ENCODE measurements around the gene LEFTY2. TPM values are rescaled to one million over a fixed set of nuclear protein-coding genes. Genes with fewer than 3 reads are reported as not detected.
"Not testable (repeated sequence)": the region's sequence is repeated elsewhere in the genome, so short reads cannot be mapped to it uniquely, and the experiment has no call there.

Gene LEFTY2, protein sequence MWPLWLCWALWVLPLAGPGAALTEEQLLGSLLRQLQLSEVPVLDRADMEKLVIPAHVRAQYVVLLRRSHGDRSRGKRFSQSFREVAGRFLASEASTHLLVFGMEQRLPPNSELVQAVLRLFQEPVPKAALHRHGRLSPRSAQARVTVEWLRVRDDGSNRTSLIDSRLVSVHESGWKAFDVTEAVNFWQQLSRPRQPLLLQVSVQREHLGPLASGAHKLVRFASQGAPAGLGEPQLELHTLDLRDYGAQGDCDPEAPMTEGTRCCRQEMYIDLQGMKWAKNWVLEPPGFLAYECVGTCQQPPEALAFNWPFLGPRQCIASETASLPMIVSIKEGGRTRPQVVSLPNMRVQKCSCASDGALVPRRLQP
- total RNA-seq: 0.26 TPM

DNA sequence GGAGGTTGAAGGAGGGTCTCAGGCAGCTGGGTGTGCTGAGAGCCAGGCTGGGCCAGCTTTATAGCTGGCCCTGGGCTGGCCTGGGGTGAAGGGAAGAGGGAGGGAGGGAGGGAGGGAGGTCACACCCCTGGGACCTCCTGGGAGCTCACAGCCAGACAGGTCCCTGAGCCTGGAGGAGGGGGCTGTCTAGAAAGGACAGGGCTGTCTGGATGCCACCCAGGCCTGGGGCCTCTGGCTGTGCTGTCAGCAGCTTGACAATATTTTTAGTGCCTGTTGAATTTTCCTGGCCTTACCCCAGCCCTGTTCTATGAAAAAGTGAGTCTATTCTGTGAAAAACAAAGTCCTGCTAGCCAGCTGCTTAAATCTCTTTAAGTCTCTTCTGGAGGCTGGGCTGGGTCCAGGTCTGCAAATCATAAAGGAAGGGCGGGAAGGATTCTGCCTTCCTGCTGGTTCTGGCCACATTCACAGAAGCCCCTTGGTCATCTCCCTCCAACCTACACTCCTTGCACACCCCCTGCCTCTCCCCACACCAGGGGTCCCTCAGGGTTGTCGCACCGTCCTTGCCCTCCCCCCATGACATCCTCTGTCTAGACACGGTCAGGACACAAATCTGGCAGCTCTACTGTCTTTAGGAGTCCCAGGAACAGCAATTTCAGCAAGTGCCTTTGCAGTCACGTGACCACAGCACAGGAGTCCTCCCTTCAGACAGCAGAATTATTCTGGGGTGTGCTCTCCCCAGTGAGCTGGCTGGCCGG lies at the start of gene LEFTY2:
LEFTY2 (minus strand) TSS at position 34 of the 755 bp plus-strand sequence. CDS start 80 bp downstream, outside the sequence.
- no peak for DNase-seq (ENCODE audit: low spot score)

DNA sequence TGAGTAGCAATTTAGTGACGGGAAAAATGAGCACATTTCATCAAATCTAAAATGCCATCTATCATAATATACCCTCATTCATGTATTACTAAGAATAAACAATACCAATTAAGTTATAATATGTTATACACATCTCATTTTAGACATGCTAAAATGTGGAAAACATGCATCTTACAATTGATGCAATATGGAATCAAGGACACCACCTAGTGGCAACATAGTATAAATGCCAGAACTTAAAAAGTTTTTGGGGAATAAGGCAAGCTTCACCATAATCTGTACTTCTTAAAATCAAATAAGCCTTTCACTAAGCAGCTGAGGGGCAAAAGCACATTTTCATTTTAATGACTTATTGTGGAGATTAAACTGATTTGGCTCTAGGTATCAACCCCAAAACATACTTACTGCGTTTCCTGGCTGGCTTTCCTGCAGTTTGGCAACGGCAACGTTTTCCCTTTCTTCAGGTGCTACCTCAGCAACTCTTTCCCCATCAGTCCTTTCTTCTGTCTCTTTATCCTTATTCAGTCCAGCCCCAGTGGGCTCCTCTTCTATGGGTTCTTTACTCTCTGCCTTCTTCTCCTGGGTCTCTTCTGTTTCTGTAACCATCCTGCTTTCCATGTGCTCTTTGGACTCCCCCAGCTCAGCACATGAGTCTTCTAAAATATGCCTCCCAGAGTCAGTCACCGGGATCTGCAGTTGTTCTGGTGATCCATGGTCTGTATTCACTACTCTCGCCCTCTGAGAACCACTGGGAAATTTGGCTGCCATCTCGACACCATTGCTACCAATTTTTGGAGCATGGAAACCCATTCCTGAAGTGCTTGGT lies 46.7 kb upstream of the LEFTY2 start:
- DNase-seq (ENCODE audit: low spot score): no peak

DNA sequence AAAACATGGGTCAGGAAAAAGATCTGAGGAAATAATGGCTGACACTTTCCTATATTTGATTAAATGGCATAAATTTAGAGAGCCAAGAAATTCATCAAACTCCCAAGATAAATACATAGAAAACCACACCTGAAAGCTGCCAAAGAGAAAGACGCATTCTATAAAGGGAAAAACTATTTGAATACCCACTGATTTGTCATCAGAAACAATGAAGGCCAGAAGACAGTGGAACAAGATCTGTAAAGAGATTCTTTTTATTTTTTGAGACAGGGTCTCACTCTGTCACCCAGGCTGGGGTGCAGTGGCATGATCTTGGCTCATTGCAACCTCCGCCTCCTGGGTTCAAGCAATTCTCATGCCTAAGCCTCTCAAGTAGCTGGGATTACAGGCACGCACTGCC lies 40.7 kb upstream of the LEFTY2 start:
- no peak for DNase-seq (ENCODE audit: low spot score)

DNA sequence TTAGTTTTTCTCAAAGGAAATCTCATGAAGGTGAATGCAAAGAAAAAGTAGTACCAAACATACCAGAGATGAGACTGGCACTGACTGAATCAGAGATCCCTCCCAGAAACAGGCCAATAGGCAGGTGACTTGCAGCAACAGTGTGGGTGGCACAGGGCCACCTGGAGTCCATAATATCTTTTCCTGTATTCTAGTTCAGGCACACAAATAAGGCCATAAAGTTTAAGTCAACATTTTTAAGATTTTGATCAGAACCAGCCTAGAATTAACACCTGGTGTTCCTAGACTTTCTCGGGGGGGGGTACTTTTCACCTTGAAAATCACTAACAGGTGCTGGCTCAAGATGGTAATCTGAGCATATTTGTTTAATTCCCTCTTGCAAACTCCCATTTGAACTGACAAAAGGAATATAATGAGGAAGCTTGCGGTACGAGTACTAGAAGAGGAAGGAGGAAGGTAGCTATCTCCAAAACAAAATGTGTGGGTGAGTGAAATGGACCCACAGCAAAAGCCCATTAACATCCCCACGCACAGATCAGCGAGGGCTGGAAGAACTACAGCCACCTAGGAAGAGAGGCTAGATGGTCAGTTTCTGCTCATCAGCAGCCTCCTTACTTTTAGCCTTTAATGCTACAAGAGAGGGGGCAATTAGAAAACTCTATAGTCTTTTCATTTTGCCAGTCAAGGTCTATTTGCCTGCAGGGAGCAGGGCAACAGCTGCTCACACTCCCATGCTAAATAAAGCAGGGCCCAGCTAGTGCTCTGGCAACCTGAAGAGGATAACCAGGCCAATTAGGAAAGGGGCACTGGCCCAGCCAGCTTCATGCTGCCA lies 39.2 kb upstream of the LEFTY2 start:
- DNase-seq (ENCODE audit: low spot score): no peak

DNA sequence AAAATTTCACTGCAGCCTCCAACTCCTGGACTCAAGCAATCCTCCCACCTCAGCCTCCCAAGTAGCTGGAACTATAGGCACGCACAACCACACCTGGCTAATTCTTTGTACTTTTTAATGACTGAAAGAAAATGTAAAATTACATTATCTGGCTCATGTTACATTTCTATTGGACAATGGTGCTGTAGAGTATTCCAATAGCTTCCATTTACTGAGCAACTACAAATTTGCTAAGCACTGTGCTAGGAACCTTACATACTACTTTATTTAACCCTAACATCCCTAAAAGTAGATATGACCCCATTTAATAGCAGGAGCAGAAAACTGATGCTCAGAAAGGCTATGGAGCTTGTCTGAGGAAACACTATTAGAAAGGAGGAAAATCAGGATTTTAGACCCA lies 38.4 kb upstream of the LEFTY2 start:
- DNase-seq (ENCODE audit: low spot score): no peak

DNA sequence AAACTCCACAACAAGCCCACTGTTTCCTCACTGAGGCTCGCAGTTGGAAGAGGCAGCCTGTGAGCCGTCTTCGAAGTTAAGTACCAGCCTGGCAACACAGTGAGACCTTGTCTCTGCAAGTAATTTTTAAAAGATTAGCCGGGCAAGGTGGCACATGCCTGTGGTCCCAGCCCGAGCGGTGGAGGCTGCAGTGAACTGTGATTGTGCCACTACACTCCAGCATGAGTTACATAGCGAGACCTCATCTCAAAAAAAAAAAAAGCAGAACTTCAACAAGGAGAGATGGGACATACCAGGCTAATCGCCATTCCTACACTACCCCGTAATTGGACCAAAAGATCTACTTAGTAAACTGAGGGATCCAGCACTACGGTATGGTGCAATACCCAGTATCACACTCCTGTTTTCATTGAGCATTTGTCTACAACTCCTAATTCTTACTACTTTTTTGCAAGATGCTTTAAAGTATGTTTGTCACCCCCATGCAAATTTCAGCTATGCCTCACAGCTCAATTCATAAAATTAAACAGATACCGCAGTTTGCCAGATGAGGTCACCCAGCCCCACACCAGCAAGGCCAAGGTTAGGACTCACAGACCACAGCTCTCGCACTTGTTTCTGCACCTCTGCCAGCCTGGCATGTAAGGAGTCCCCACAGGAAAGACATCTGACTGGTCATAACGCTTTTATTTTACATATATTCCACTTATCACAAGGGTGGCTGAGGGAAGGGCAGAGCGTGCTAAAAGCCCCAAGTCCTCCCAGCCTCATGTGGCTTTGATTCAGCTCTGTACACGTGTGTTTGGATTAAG lies 37.1 kb upstream of the LEFTY2 start:
- DNase-seq (ENCODE audit: low spot score): no peak

DNA sequence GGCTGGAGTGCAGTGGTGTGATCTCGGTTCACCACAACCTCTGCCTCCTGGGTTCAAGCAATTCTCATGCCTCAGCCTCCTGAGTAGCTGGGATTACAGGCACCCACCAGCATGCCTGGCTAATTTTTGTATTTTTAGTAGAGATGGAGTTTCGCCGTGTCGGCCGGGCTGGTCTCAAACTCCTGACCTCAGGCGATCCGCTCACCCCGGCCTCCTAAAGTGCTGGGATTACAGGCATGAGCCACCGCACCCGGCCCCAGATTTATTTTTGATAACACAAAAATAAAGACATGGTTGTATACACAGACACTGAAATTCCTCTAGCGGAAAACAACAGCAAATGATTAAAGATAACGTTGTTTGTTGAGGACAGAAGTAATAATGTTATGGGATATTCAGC lies 34.1 kb upstream of the LEFTY2 start:
- not testable (repeated sequence) for DNase-seq (ENCODE audit: low spot score)

DNA sequence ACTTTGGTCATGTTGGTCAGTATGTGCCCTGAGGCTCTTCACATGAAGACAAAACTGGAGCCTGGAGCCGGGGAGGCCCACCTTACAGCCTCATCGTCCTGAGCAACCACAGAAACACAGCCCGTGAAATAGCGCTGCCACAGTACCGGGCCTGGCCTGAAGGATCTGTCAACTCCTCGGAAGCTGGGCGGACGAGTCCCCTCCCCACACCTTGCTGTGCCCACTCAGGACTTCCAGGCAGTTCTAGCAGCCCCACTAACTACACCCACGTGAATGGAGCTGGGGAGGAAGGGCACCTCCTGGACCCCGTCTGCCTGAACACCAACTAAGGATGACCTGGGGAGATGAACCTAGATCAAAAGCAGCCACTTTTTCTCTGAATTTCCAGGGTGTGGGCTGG lies 33.4 kb upstream of the LEFTY2 start:
- no peak for DNase-seq (ENCODE audit: low spot score)

DNA sequence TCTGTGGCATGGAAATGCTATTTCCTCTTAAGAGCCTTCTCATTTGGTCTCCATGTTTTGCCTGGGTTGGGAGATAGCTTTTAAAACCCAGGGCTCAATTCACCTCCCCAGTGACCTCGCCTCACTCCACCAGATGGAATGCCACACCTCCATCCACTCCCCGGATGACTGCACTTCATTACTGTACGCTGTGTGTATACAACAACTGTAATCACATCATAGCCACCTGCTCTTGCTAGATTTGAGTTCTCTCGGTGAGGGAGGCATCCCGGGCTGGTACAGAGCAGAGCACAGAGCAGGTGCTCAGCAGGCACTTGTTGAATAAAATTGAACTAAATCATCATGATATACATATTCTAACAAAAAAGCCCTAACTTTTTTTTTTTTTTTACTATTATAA lies 32.1 kb upstream of the LEFTY2 start:
- no peak for DNase-seq (ENCODE audit: low spot score)

DNA sequence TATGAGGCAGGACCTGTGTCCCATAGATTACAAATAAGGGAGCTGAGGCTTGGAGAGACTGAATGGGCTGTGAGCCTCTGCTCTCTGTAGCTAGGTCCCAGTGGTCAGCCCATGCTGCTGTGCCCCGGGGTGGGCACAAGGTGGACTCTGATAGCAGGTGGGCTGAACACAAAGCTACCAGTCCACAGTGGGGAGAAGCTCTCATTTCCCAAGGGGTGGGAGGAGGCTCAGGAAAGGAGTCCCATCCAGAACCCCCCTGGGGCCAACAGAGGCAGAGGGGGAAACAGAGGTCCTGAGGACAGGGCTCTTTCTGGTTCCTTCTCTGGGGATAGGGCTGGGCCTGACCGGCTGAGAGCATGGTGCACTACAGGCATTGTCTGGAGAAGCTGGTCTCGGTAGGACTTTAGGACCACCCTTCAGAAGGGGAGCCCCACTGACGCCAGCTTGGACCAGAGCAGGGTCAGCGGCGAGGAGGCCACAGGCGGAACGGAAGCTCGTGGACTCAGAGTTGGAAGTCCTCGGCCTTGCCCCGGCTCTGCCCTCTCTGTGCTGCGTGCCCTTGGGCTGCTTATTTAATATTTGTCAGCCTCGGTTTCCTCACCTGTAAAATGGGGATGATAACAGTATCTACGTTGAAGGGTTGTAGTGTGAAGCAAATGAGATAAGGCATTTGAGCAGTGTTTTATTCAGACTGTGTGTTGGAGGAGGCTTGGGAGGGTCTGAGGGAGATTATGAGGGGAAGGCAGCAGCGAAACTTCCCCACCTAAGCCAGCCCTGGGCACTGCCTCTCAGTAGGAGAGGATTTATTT lies 31.5 kb upstream of the LEFTY2 start:
- no peak for DNase-seq (ENCODE audit: low spot score)

DNA sequence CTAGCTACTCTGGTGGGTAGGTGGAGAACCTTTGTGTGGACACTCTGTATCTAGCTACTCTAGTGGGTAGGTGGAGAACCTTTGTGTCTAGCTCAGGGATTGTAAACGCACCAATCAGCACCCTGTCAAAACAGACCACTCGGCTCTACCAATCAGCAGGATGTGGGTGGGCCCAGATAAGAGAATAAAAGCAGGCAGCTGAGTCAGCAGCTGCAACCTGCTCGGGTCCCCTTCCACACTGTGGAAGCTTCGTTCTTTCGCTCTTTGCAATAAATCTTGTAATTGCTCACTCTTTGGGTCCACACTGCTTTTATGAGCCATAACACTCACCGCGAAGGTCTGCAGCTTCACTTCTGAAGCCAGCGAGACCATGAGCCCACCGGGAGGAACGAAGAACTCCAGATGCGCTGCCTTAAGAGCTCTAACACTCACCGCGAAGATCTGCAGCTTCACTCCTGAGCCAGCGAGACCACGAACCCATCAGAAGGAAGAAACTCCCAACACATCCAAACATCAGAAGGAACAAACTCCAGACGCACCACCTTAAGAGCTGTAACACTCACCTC lies 29.7 kb upstream of the LEFTY2 start:
- not testable (repeated sequence) for DNase-seq (ENCODE audit: low spot score)

DNA sequence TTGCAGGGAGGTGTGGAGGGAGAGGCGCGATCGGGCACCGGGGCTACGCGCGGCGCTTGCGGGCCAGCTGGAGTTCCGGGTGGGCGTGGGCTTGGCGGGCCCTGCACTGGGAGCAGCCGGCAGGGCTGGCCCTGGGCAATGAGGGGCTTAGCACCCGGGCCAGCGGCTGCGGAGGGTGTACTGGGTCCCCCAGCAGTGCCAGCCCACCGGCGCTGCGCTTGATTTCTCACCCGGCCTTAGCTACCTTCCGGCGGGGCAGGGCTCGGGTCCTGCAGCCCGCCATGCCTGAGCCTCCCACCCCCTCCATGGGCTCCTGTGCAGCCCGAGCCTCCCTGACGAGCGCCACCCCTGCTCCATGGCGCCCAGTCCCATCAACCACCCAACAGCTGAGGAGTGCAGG lies 28.7 kb upstream of the LEFTY2 start:
- DNase-seq (ENCODE audit: low spot score): not testable (repeated sequence)

DNA sequence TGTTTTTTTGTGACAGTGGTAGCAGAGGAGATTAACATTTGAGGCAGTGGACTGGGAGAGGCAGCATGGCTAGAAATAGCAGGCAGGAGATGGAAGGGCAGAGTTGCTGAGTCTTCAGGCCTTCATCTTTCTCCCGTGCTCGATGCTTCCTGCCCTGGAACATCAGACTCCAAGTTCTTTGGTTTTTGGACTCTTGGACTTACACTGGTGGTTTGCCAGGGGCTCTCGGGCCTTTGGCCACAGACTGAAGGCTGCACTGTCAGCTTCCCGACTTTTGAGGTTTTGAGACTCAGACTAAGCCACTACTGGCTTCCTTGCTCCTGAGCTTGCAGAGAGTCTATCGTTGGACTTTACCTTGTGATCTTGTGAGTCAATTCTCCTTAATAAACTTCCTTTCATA lies 24.2 kb upstream of the LEFTY2 start:
- no peak for DNase-seq (ENCODE audit: low spot score)

DNA sequence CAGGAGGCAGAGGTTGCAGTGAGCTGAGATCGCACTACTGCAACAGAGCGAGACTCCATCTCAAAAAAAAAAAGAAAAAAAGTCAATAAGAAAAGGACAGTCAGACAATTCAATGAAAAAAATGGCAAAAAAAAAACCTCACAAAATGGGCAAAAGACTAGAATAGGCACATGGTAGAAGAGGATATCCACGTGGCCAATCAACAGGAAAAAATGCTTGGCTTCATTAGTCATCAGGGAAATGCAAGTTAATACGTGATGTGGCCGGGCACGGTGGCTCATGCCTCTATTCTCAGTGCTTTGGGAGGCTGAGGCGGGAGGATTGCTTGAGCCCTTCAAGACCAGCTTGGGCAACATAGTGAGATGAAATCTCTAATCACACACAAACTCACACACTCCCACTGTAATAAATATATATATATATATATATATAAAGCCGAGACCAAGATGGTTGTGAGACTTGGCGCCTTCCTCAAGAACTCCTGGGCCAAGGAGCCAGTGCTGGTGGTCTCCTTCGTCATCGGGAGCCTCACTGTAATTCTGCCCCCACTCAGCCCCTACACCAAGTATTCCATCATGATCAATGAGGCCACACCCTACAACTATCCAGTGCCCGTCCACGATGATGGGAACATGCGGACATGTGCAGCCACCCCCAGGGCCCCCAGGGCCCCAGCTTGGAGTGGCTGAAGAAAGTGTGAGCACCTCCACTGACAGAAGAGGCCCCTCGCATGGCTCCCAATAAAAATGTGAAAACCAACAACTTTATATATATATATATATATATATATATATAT lies 22.9 kb upstream of the LEFTY2 start:
- no peak for DNase-seq (ENCODE audit: low spot score)

DNA sequence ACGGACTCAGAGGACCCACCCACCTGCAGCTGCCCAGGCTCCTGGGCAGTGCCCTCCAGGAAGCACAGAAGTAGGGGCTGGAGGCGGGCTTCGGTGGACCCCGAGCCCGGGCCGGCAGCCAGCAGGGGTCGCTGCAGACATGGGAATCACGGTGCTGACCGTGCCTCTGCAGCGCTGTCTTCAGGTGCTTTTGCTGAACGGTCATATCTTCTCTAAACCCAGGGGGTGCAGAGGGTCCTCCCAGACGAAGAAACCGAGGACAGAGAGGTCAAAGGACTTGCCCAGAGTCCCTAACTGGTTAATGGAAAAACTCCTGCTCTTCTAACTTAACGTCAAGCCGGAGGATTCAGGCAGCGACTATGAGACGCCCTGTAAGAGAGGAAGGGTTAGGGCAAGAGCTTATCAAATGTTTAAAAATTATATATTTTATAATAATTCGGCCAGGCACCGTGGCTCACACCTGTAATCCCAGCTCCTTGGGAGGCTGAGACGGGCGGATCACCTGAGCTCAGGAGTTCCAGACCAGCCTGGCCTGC lies 21.5 kb upstream of the LEFTY2 start:
- DNase-seq (ENCODE audit: low spot score): no peak

DNA sequence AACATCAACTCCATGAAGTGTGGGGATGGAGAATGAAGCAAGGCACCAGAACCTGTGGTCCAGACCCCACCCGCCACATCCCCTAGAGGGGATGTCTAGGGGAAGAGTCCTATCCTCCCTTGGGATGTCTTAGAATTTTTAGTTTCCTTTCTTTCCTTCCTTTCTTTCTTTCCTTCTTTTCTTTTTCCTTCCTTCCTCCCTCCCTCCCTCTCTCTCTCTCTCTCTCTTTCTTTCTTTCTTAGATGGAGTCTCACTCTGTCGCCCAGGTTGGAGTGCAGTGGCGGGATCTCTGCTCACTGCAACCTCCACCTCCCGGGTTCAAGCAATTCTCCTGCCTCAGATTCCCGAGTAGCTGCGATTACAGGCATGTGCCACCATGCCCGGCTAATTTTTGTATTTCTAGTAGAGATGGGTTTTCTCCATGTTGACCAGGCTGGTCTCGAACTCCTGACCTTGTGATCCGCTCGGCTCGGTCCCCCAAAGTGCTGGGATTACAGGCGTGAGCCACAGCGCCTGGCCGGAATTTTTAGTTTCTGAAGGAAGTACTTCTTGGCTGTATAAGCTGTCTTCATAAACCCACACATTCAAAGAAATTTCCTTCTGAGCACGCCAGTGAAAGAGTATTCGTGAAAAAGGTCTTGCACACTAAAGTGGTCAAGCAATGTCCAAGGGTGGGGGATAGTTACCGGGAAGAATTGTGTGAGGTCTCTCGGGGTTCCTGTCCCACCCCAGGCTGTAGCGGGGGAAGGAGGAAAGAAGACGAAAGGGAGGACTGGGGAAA lies 20.8 kb upstream of the LEFTY2 start:
- DNase-seq (ENCODE audit: low spot score): no peak

DNA sequence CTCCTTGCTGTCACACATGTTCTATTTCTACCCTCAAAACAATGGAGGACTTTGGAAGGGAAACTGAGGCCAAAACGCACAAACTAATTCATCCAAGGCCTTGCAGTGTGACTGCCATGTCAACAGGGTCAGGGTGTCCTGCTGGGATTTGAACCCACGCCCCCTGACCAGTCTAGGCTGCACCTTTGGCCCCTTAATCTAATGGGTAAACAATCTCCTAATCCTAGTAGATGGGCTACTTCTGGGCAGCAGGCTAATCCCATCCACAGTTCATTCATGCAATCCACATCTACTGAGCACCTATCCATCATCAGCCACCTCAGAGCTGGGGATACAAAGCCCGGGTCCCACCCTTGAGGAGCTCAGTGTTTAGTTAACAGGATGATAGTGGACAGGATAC lies 17.0 kb upstream of the LEFTY2 start:
- DNase-seq (ENCODE audit: low spot score): no peak

All from ureter (tissue), 1 donor.